SH-SY5Y (cell line): ENCODE measurements around the gene KRT5.

Source experiments
- GATA2 ChIP-seq: IDR thresholded peaks from 2 replicates; pipeline ENCODE4 v1.6.1; 2011; ENCODE audit warnings: mild to moderate bottlenecking, low read depth, low read length
- GATA3 ChIP-seq: IDR thresholded peaks from 2 replicates; pipeline ENCODE4 v1.6.1; 2011; ENCODE audit warnings: low read depth, mild to moderate bottlenecking, low read length, moderate library complexity

DNA sequence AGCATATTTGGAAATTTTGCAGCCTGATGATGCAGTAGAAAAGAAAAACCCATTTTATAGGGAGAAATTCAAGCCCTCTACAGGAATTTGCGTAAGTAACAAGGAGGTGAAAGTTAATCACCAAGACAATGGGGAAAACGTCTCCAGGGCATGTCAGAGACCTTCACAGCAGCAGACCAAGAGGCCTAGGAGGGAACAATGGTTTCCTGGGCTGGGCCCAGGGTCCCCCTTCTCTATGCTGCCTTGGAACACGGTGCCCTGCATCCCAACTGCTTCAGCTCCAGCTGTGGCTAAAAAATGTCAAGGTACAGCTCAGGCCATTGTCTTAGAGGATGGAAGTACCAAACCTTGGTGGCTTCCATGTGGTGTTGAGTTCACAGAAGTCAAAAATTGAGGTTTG is 40.1 kb downstream of the KRT5 start:
- TF ChIP-seq GATA3 (no peak), GATA2 (no peak)
